ENCODE results near the gene HS6ST2. TPM values are rescaled to one million over a fixed set of nuclear protein-coding genes. Genes with fewer than 3 reads are reported as not detected.

The HS6ST2 gene
- total RNA-seq, 5 donors from 2014 or later (not counting 1 experiment from before 2014, with no cell fraction given): not detected

DNA sequence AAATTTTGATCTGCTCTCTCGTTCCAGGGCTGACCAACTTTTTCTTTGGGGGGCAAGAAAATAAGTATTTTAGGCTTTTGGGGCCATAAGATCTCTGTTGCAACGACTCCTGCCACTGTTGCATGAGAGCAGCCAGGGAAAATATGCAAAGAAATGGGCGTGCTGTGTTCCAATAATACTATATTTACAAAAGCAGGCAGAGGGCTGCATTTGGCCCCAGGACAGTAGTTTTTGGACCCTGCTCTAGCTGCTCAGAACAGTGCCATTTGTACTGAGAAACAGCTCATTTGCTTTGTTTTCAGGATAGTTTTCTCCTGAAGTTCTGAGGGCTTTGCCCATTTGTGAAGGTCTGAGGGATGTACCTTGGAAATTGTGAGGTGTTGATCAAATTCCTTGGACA, 334.5 kb downstream of the HS6ST2 start:
- H3K4me1 Mint-ChIP-seq: peaks cover 0 to 2% (median 2%) of the 10 kb centered on the region in 3 donors
- no CpG with 5 or more reads among the region's 3 CpGs for WGBS (ENCODE audit: insufficient coverage)
- no peak overlapping the region for H3K27ac ChIP-seq (ENCODE audit: low read length)
- DNase-seq (no peak), ATAC-seq (replicated peaks in 1 of 4) (no peak)
- POLR2A ChIA-PET: no interaction called here
- CTCF ChIA-PET: no interaction called here
- H3K9me3 Mint-ChIP-seq: no peaks in the 10 kb centered on the region
- H3K4me3 ChIP-seq (ENCODE audit: control insufficient read depth in 1 of 2, extremely low read depth in 1 of 2, low read length in 1 of 2): no peak overlapping the region
- H3K4me1 ChIP-seq (ENCODE audit: control insufficient read depth in 1 of 2, extremely low read depth in 1 of 2, insufficient read depth in 2 of 2, low read length in 2 of 2): no peaks in the 10 kb centered on the region
- no peaks in the 10 kb centered on the region for H3K36me3 Mint-ChIP-seq
- no peaks in the 10 kb centered on the region for H3K36me3 ChIP-seq (ENCODE audit: control insufficient read depth in 2 of 2, extremely low read depth in 1 of 2, insufficient read depth in 1 of 2, low read length in 1 of 2)
- no peaks in the 10 kb centered on the region for H3K27me3 ChIP-seq (replicated peaks in 1 of 2; ENCODE audit: control insufficient read depth in 2 of 2, extremely low read depth in 1 of 2, insufficient read depth in 2 of 2, low read length in 1 of 2)
- no peaks in the 10 kb centered on the region for H3K9me3 ChIP-seq
- H3K27ac Mint-ChIP-seq: no peak overlapping the region
- peaks cover 0 to 28% of the 10 kb centered on the region in 2 donors for H3K27me3 Mint-ChIP-seq
- H3K4me3 Mint-ChIP-seq: no peak overlapping the region

GRCh38 chrX:132623300-132623699, 335.1 kb downstream of the HS6ST2 start:
- no peaks in the 10 kb centered on the region for H3K4me1 ChIP-seq (ENCODE audit: control insufficient read depth in 1 of 2, extremely low read depth in 1 of 2, insufficient read depth in 2 of 2, low read length in 2 of 2)
- H3K27me3 ChIP-seq (replicated peaks in 1 of 2; ENCODE audit: control insufficient read depth in 2 of 2, extremely low read depth in 1 of 2, insufficient read depth in 2 of 2, low read length in 1 of 2): no peaks in the 10 kb centered on the region
- no peaks in the 10 kb centered on the region for H3K9me3 ChIP-seq
- ChIA-PET CTCF (interaction anchor here in 1 of 2 donors (0.8 kb wide), 1 partner anchor 782 kb away, joined by 3 read pairs; no protein-coding TSS in a partner anchor), POLR2A (no interaction called here)
- Mint-ChIP-seq H3K36me3 (no peaks in the 10 kb centered on the region), H3K4me1 (peaks cover 0 to 2% (median 2%) of the 10 kb centered on the region in 3 donors), H3K27me3 (peaks cover 0 to 21% of the 10 kb centered on the region in 2 donors), H3K9me3 (no peaks in the 10 kb centered on the region), H3K4me3 (no peak overlapping the region), H3K27ac (no peak overlapping the region)
- ATAC-seq (replicated peaks in 1 of 4) (no peak), DNase-seq (no peak)
- H3K36me3 ChIP-seq (ENCODE audit: control insufficient read depth in 2 of 2, extremely low read depth in 1 of 2, insufficient read depth in 1 of 2, low read length in 1 of 2): no peaks in the 10 kb centered on the region
- H3K4me3 ChIP-seq (ENCODE audit: control insufficient read depth in 1 of 2, extremely low read depth in 1 of 2, low read length in 1 of 2): no peak overlapping the region
- H3K27ac ChIP-seq (ENCODE audit: low read length): no peak overlapping the region
- WGBS (ENCODE audit: insufficient coverage): no CpG with 5 or more reads among the region's 2 CpGs

GRCh38 chrX:132622130-132622529, 336.3 kb downstream of the HS6ST2 start:
- Histone ChIP-seq H3K4me3 (ENCODE audit: control insufficient read depth in 1 of 2, extremely low read depth in 1 of 2, low read length in 1 of 2) (no peak overlapping the region), H3K4me1 (ENCODE audit: control insufficient read depth in 1 of 2, extremely low read depth in 1 of 2, insufficient read depth in 2 of 2, low read length in 2 of 2) (no peaks in the 10 kb centered on the region), H3K27ac (ENCODE audit: low read length) (no peak overlapping the region), H3K27me3 (replicated peaks in 1 of 2; ENCODE audit: control insufficient read depth in 2 of 2, extremely low read depth in 1 of 2, insufficient read depth in 2 of 2, low read length in 1 of 2) (no peaks in the 10 kb centered on the region), H3K9me3 (no peaks in the 10 kb centered on the region), H3K36me3 (ENCODE audit: control insufficient read depth in 2 of 2, extremely low read depth in 1 of 2, insufficient read depth in 1 of 2, low read length in 1 of 2) (no peaks in the 10 kb centered on the region)
- peaks cover 0 to 19% of the 10 kb centered on the region in 2 donors for H3K27me3 Mint-ChIP-seq
- H3K27ac Mint-ChIP-seq: peak overlapping the region in 1 of 2 donors; percentile 16
- no CpG with 5 or more reads among the region's 4 CpGs for WGBS (ENCODE audit: insufficient coverage)
- H3K36me3 Mint-ChIP-seq: no peaks in the 10 kb centered on the region
- peaks cover 0 to 2% (median 2%) of the 10 kb centered on the region in 3 donors for H3K4me1 Mint-ChIP-seq
- H3K4me3 Mint-ChIP-seq: no peak overlapping the region
- ATAC-seq (replicated peaks in 1 of 4) (no peak), DNase-seq (no peak)
- no peaks in the 10 kb centered on the region for H3K9me3 Mint-ChIP-seq
- POLR2A ChIA-PET: interaction anchor here in 1 of 2 donors (0.7 kb wide), 1 partner anchor 18 kb away, joined by 11 read pairs; no protein-coding TSS in a partner anchor
- CTCF ChIA-PET: interaction anchor here (0.6 to 1.1 kb wide), 4 partner anchors 9 to 781 kb away, joined by 3 to 12 read pairs (median 7); no protein-coding TSS in a partner anchor

DNA sequence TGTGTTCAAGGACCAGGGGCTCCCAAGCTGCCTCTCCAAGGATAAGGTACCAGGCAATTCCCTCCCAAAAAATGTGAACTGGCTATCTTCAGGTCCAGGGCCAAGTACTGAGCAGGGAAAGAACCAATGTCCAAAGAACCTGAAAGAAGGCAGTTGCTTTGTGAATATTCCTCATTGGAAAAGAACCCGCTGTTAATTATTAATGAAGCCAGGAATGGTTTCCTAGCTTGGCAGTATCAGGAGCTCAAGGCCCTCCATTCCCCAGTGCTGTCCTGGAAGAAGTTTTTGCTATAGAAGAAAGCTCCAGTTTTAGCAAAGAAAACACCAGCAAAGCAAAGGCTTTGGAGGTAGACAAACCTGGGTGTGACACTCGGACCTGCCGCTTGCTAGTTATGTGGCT, 339.6 kb downstream of the HS6ST2 start:
- ATAC-seq (replicated peaks in 1 of 4) (no peak), DNase-seq (no peak)
- H3K27ac Mint-ChIP-seq: no peak overlapping the region
- H3K4me3 ChIP-seq (ENCODE audit: control insufficient read depth in 1 of 2, extremely low read depth in 1 of 2, low read length in 1 of 2): no peak overlapping the region
- no peak overlapping the region for H3K27ac ChIP-seq (ENCODE audit: low read length)
- 100% methylated on average over 1 of the region's 3 CpGs for WGBS (ENCODE audit: insufficient coverage)
- POLR2A ChIA-PET: no interaction called here
- no peak overlapping the region for H3K4me3 Mint-ChIP-seq
- H3K27me3 ChIP-seq (replicated peaks in 1 of 2; ENCODE audit: control insufficient read depth in 2 of 2, extremely low read depth in 1 of 2, insufficient read depth in 2 of 2, low read length in 1 of 2): no peaks in the 10 kb centered on the region
- H3K4me1 ChIP-seq (ENCODE audit: control insufficient read depth in 1 of 2, extremely low read depth in 1 of 2, insufficient read depth in 2 of 2, low read length in 2 of 2): no peaks in the 10 kb centered on the region
- no peaks in the 10 kb centered on the region for H3K36me3 ChIP-seq (ENCODE audit: control insufficient read depth in 2 of 2, extremely low read depth in 1 of 2, insufficient read depth in 1 of 2, low read length in 1 of 2)
- no peaks in the 10 kb centered on the region for H3K9me3 Mint-ChIP-seq
- H3K9me3 ChIP-seq: no peaks in the 10 kb centered on the region
- peaks cover 0 to 8% of the 10 kb centered on the region in 2 donors for H3K27me3 Mint-ChIP-seq
- peaks cover 0 to 2% (median 2%) of the 10 kb centered on the region in 3 donors for H3K4me1 Mint-ChIP-seq
- no peaks in the 10 kb centered on the region for H3K36me3 Mint-ChIP-seq
- CTCF ChIA-PET: interaction anchor here in 1 of 2 donors (0.6 kb wide), 1 partner anchor 382 kb away, joined by 10 read pairs; no protein-coding TSS in a partner anchor

DNA sequence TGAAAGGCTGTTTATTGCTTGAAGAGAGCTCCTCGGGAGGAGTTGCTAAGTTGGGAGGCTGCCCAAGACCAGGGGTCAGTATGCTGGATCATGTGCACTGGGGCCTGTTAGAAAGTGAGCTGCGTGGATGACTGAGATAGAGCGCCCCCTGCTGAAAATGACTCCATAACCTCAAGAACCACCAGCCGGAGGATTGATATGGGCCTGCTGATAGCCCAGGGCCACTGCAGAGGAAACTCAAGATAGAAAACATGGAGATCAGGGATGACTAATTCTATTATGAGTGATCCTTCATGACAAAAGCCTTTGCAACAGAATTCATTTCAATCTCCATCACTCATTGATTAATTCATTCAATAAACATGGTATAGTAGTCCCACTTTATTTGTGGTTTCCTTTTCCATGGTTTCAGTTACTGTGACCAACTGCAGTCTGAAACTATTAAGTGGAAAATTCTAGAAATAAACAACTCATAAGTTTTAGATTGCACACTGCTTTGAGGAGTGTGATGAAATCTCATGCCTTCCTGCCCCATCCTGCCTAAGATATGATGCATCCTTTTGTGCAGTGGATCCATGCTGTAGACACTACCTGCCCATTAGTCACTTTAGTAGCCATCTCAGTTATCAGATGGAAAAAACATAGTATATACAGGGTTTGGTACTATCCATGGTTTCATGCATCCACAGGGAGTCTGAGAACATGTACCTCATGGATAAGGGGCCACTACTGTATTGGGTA, 342.9 kb downstream of the HS6ST2 start:
- no peak overlapping the region for H3K4me3 ChIP-seq (ENCODE audit: control insufficient read depth in 1 of 2, extremely low read depth in 1 of 2, low read length in 1 of 2)
- no peaks in the 10 kb centered on the region for H3K4me1 ChIP-seq (ENCODE audit: control insufficient read depth in 1 of 2, extremely low read depth in 1 of 2, insufficient read depth in 2 of 2, low read length in 2 of 2)
- Mint-ChIP-seq H3K4me1 (no peaks in the 10 kb centered on the region), H3K9me3 (no peaks in the 10 kb centered on the region), H3K27me3 (peaks cover 0 to 5% of the 10 kb centered on the region in 2 donors), H3K27ac (no peak overlapping the region), H3K36me3 (no peaks in the 10 kb centered on the region), H3K4me3 (no peak overlapping the region)
- no peaks in the 10 kb centered on the region for H3K9me3 ChIP-seq
- DNase-seq: peak in 29 of 35 experiments; percentile 0 to 67 (median 21)
- H3K27ac ChIP-seq (ENCODE audit: low read length): no peak overlapping the region
- peak in 2 of 4 experiments; percentile 45 to 48 for ATAC-seq (replicated peaks in 1 of 4)
- ChIA-PET CTCF (interaction anchor here (0.6 to 4.4 kb wide), 17 partner anchors 10 to 788 kb away, joined by 3 to 21 read pairs (median 4); no protein-coding TSS in a partner anchor), POLR2A (no interaction called here)
- no peaks in the 10 kb centered on the region for H3K36me3 ChIP-seq (ENCODE audit: control insufficient read depth in 2 of 2, extremely low read depth in 1 of 2, insufficient read depth in 1 of 2, low read length in 1 of 2)
- H3K27me3 ChIP-seq (replicated peaks in 1 of 2; ENCODE audit: control insufficient read depth in 2 of 2, extremely low read depth in 1 of 2, insufficient read depth in 2 of 2, low read length in 1 of 2): no peaks in the 10 kb centered on the region
- WGBS (ENCODE audit: insufficient coverage): no CpG with 5 or more reads among the region's 4 CpGs

DNA sequence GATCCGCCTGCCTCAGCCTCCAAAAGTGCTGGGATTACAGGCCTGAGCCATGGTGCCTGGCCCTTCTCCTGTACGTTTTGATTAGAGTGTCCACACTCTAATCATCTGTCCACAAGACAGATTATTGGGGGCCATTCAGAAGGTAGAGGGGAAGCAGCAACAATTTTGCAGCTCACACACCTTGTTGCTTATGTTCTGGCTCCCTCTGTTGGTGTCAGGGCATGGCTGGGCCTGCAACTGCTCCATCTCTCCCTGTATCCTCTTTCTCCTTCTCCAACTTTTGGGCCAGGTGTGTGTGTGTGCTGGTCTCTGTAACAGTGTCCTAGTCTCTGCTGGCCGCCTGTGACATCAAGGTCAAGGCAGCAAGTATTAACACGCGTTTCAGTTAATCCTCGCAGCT, 344.1 kb downstream of the HS6ST2 start:
- ChIA-PET CTCF (interaction anchor here (1.0 to 4.4 kb wide), 7 partner anchors 12 to 773 kb away, joined by 3 to 21 read pairs (median 10); no protein-coding TSS in a partner anchor), POLR2A (no interaction called here)
- Histone ChIP-seq H3K4me1 (ENCODE audit: control insufficient read depth in 1 of 2, extremely low read depth in 1 of 2, insufficient read depth in 2 of 2, low read length in 2 of 2) (no peaks in the 10 kb centered on the region), H3K27me3 (replicated peaks in 1 of 2; ENCODE audit: control insufficient read depth in 2 of 2, extremely low read depth in 1 of 2, insufficient read depth in 2 of 2, low read length in 1 of 2) (no peaks in the 10 kb centered on the region), H3K9me3 (no peaks in the 10 kb centered on the region), H3K36me3 (ENCODE audit: control insufficient read depth in 2 of 2, extremely low read depth in 1 of 2, insufficient read depth in 1 of 2, low read length in 1 of 2) (no peaks in the 10 kb centered on the region), H3K4me3 (ENCODE audit: control insufficient read depth in 1 of 2, extremely low read depth in 1 of 2, low read length in 1 of 2) (no peak overlapping the region), H3K27ac (ENCODE audit: low read length) (no peak overlapping the region)
- no peak overlapping the region for H3K4me3 Mint-ChIP-seq
- DNase-seq (no peak), ATAC-seq (replicated peaks in 1 of 4) (no peak)
- no peaks in the 10 kb centered on the region for H3K4me1 Mint-ChIP-seq
- no peaks in the 10 kb centered on the region for H3K36me3 Mint-ChIP-seq
- peaks cover 0 to 8% of the 10 kb centered on the region in 2 donors for H3K27me3 Mint-ChIP-seq
- no peak overlapping the region for H3K27ac Mint-ChIP-seq
- 94% methylated on average over 3 of the region's 6 CpGs for WGBS (ENCODE audit: insufficient coverage)
- H3K9me3 Mint-ChIP-seq: no peaks in the 10 kb centered on the region
